ENCODE data around the gene SHANK3.
A peak's percentile ranks its signal among the peaks of the same experiment; 100 is the strongest.

SHANK3 gene

DNA sequence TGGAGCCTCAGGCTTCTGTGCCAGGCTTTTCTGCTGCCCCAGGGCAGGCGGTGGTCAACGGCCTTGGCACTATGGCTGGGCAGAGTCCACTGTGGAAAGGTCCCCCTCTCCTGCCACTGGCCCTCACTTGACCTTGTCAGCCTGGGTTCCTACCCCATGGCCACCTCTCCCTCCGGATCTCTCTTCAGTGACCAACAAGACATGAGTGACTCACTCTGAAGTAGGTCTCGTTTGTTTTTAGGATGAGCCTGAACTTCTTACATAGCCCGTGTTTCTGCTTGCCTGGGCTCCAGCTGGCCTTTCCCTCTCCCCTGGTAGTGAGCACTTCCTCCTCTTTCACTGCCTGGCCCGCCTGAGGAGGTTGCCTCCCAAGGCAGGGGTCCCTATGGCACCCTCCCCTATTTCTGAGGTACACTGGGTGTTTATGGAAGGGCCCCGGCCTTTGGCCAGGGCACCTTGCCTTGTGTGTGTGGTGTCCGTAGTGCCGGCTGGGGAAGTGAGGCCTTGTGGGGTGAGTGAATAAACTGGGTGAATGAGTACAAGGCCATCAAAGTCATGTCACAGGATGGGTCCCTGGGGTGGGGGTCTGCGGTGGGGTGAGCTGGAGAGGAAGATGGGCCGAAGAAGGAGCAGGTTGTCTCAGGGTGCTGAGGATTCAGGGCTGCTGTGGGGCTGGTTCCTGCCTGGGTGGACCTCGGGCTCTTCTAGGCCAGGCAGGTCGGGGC is 5.0 kb downstream of the SHANK3 start:
- Histone ChIP-seq H3K36me3 (ENCODE audit: control insufficient read depth in 5 of 5, insufficient read depth in 5 of 5, low read length in 5 of 5) (peaks cover 0 to 40% (median 18%) of the 10 kb centered on the region in 5 donors), H3K9ac (ENCODE audit: low read length in 5 of 5) (peak overlapping the region in 1 of 5 donors; percentile 59), H3K27ac (ENCODE audit: low read depth, low read length) (peak overlapping the region; percentile 62), H3K27me3 (ENCODE audit: control insufficient read depth in 5 of 5, insufficient read depth in 4 of 5, low read length in 5 of 5) (peaks cover 7 to 26% (median 22%) of the 10 kb centered on the region in 5 donors), H3K4me1 (ENCODE audit: control insufficient read depth in 5 of 5, insufficient read depth in 5 of 5, low read length in 5 of 5) (peaks cover 0 to 51% (median 19%) of the 10 kb centered on the region in 5 donors), H3K4me3 (ENCODE audit: low read depth in 1 of 5, low read length in 5 of 5) (peak overlapping the region in 4 of 5 donors; percentile 44 to 90 (median 78)), H3K9me3 (ENCODE audit: control insufficient read depth in 5 of 5, low read length in 5 of 5) (no peaks in the 10 kb centered on the region)

DNA sequence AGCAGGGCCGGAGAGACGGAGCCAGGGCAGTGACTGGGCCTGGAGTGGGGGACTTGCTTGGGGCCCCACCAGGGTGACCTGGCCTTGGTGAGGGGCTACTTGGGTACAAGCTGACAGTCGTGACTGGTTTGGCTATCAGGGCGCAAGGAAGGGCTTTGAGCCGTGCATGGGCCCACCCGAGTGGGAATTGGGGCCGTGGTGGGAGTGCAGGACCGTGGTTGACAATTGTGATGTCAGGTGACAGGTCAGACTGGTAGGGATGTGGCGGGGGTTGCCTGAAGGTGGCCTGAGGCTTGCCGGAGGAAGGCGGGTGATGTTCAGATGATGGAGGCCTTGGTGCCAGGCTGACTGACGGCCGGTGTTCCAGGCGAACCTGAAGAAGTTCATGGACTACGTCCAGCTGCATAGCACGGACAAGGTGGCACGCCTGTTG is 5.6 kb downstream of the SHANK3 start:
- Histone ChIP-seq H3K9me3 (ENCODE audit: control insufficient read depth in 5 of 5, low read length in 5 of 5) (peaks cover 0 to 5% (median 0%) of the 10 kb centered on the region in 5 donors), H3K27ac (ENCODE audit: low read depth, low read length) (peak overlapping the region; percentile 62), H3K36me3 (ENCODE audit: control insufficient read depth in 5 of 5, insufficient read depth in 5 of 5, low read length in 5 of 5) (peaks cover 0 to 46% (median 18%) of the 10 kb centered on the region in 5 donors), H3K4me3 (ENCODE audit: low read depth in 1 of 5, low read length in 5 of 5) (peak overlapping the region in 3 of 5 donors; percentile 76 to 90 (median 81)), H3K27me3 (ENCODE audit: control insufficient read depth in 5 of 5, insufficient read depth in 4 of 5, low read length in 5 of 5) (peaks cover 7 to 21% (median 17%) of the 10 kb centered on the region in 5 donors), H3K4me1 (ENCODE audit: control insufficient read depth in 5 of 5, insufficient read depth in 5 of 5, low read length in 5 of 5) (peaks cover 0 to 51% (median 18%) of the 10 kb centered on the region in 5 donors), H3K9ac (ENCODE audit: low read length in 5 of 5) (peak overlapping the region in 1 of 5 donors; percentile 59)

DNA sequence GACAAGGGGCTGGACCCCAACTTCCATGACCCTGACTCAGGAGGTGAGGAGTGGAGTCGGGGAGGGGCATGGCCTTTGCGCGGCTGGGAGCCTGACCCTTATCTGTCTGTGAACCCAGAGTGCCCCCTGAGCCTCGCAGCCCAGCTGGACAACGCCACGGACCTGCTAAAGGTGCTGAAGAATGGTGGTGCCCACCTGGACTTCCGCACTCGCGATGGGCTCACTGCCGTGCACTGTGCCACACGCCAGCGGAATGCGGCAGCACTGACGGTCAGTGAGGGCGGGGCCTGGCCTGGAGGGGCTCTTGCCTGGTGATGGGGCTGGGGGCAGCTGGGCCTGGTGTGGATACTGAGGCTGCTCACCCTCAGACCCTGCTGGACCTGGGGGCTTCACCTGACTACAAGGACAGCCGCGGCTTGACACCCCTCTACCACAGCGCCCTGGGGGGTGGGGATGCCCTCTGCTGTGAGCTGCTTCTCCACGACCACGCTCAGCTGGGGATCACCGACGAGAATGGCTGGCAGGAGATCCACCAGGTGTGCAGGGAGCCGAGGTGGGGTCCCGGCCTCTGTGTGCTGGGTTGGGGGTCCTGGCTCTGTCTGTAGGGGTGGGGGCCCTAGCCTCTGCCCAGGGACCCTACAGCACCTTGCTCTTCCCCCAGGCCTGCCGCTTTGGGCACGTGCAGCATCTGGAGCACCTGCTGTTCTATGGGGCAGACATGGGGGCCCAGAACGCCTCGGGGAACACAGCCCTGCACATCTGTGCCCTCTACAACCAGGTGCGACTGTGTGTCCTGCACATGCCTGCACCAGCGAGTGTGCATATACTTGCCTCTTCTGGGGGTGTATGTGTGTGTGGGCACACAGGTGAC is 6.3 kb downstream of the SHANK3 start:
- peak overlapping the region in 3 of 5 donors; percentile 76 to 90 (median 81) for H3K4me3 ChIP-seq (ENCODE audit: low read depth in 1 of 5, low read length in 5 of 5)
- peaks cover 0 to 47% (median 18%) of the 10 kb centered on the region in 5 donors for H3K36me3 ChIP-seq (ENCODE audit: control insufficient read depth in 5 of 5, insufficient read depth in 5 of 5, low read length in 5 of 5)
- H3K27ac ChIP-seq (ENCODE audit: low read depth, low read length): peak overlapping the region; percentile 62
- H3K27me3 ChIP-seq (ENCODE audit: control insufficient read depth in 5 of 5, insufficient read depth in 4 of 5, low read length in 5 of 5): peaks cover 3 to 16% (median 11%) of the 10 kb centered on the region in 5 donors
- peaks cover 0 to 6% (median 0%) of the 10 kb centered on the region in 5 donors for H3K9me3 ChIP-seq (ENCODE audit: control insufficient read depth in 5 of 5, low read length in 5 of 5)
- H3K4me1 ChIP-seq (ENCODE audit: control insufficient read depth in 5 of 5, insufficient read depth in 5 of 5, low read length in 5 of 5): peaks cover 0 to 47% (median 12%) of the 10 kb centered on the region in 5 donors
- H3K9ac ChIP-seq (ENCODE audit: low read length in 5 of 5): peak overlapping the region in 1 of 5 donors; percentile 59

DNA sequence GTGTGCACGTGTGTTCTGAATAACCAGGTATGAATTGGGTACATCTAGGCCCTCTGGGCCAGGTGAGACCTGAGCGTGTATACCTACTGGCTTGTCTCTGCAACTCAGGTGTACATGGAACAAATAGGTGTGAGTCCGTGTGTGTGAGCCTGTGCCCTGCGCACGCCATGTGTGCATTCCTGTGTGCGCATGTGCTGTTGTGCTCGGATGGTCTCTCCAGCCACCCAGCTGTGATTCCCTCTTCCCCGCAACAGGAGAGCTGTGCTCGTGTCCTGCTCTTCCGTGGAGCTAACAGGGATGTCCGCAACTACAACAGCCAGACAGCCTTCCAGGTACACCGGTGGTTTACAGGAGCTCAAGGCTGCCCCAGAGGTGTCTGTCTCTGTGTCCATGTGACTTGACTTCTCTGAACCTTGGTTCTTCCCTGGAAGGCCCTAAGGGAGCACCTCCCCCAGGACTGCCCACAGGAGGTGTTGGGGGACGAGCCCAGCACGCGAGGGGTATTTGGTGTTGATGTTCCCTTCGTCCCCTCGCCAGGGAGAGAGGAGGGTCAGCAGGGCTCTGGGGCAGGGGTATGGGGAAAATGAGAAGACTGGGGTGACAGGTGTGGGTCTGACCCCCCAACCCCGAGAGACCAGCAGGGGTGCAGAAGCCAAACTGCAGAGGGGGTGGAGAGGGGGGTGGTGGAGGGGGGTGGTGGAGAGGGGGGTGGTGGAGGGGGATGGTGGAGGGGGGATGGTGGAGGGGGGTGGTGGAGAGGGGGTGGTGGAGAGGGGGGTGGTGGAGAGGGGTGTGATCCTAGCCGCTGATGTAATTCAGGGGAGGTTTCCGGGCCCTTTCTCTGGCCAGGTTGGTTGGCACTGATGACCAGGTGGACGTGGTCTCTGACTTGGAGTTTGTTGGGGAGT is 10.7 kb downstream of the SHANK3 start:
- no peak overlapping the region for H3K27ac ChIP-seq (ENCODE audit: low read depth, low read length)
- H3K9ac ChIP-seq (ENCODE audit: low read length in 5 of 5): no peak overlapping the region
- H3K27me3 ChIP-seq (ENCODE audit: control insufficient read depth in 5 of 5, insufficient read depth in 4 of 5, low read length in 5 of 5): peaks cover 0 to 6% (median 5%) of the 10 kb centered on the region in 5 donors
- H3K9me3 ChIP-seq (ENCODE audit: control insufficient read depth in 5 of 5, low read length in 5 of 5): peaks cover 0 to 8% (median 0%) of the 10 kb centered on the region in 5 donors
- H3K36me3 ChIP-seq (ENCODE audit: control insufficient read depth in 5 of 5, insufficient read depth in 5 of 5, low read length in 5 of 5): peaks cover 0 to 40% (median 18%) of the 10 kb centered on the region in 5 donors
- H3K4me1 ChIP-seq (ENCODE audit: control insufficient read depth in 5 of 5, insufficient read depth in 5 of 5, low read length in 5 of 5): peaks cover 0 to 40% (median 12%) of the 10 kb centered on the region in 5 donors
- H3K4me3 ChIP-seq (ENCODE audit: low read depth in 1 of 5, low read length in 5 of 5): peak overlapping the region in 1 of 5 donors; percentile 22

DNA sequence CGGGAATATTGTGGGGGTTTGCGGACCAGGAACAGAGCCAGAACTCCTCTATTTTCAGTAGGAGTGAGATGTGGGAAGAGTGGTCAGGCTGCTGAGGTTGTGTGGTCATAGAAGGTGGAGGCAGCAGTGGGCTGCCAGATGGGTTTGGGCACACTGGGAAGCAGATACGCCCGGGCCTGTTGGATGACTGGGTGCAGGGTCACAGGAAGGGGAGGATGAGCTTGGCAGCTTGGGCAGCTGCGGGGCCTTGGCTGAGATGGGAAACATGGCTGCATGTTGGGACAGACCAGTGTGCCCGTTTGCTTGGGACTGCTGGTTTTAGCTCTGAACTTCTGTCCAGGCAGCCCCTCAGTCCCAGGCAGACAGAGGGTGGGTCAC is 11.4 kb downstream of the SHANK3 start:
- peaks cover 0 to 38% (median 11%) of the 10 kb centered on the region in 5 donors for H3K36me3 ChIP-seq (ENCODE audit: control insufficient read depth in 5 of 5, insufficient read depth in 5 of 5, low read length in 5 of 5)
- peaks cover 0 to 8% (median 0%) of the 10 kb centered on the region in 5 donors for H3K9me3 ChIP-seq (ENCODE audit: control insufficient read depth in 5 of 5, low read length in 5 of 5)
- peaks cover 0 to 36% (median 12%) of the 10 kb centered on the region in 5 donors for H3K4me1 ChIP-seq (ENCODE audit: control insufficient read depth in 5 of 5, insufficient read depth in 5 of 5, low read length in 5 of 5)
- H3K27ac ChIP-seq (ENCODE audit: low read depth, low read length): no peak overlapping the region
- peak overlapping the region in 2 of 5 donors; percentile 22 to 52 for H3K4me3 ChIP-seq (ENCODE audit: low read depth in 1 of 5, low read length in 5 of 5)
- no peak overlapping the region for H3K9ac ChIP-seq (ENCODE audit: low read length in 5 of 5)
- peaks cover 0 to 6% (median 5%) of the 10 kb centered on the region in 5 donors for H3K27me3 ChIP-seq (ENCODE audit: control insufficient read depth in 5 of 5, insufficient read depth in 4 of 5, low read length in 5 of 5)

DNA sequence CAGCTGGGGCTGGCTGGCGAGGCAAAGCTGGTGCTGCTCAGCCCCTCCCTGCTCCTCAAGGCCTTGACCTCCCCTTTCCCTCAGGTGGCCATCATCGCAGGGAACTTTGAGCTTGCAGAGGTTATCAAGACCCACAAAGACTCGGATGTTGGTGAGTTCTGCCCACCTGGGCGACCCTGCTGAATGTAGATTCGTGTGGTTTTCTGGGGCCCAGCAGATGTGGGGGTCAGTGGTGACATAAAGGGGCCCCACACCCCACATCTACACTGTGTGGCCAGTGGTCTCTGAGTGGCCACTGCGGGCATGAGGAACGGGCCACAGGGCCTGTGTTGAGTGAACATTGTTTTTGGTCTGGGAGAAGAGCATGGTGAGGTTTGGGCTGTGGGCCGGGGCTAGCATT is 11.9 kb downstream of the SHANK3 start:
- H3K27ac ChIP-seq (ENCODE audit: low read depth, low read length): no peak overlapping the region
- peak overlapping the region in 3 of 5 donors; percentile 7 to 52 (median 20) for H3K4me3 ChIP-seq (ENCODE audit: low read depth in 1 of 5, low read length in 5 of 5)
- peaks cover 0 to 8% (median 0%) of the 10 kb centered on the region in 5 donors for H3K9me3 ChIP-seq (ENCODE audit: control insufficient read depth in 5 of 5, low read length in 5 of 5)
- peaks cover 0 to 6% (median 5%) of the 10 kb centered on the region in 5 donors for H3K27me3 ChIP-seq (ENCODE audit: control insufficient read depth in 5 of 5, insufficient read depth in 4 of 5, low read length in 5 of 5)
- no peak overlapping the region for H3K9ac ChIP-seq (ENCODE audit: low read length in 5 of 5)
- H3K4me1 ChIP-seq (ENCODE audit: control insufficient read depth in 5 of 5, insufficient read depth in 5 of 5, low read length in 5 of 5): peaks cover 0 to 31% (median 12%) of the 10 kb centered on the region in 5 donors
- peaks cover 0 to 32% (median 8%) of the 10 kb centered on the region in 5 donors for H3K36me3 ChIP-seq (ENCODE audit: control insufficient read depth in 5 of 5, insufficient read depth in 5 of 5, low read length in 5 of 5)

DNA sequence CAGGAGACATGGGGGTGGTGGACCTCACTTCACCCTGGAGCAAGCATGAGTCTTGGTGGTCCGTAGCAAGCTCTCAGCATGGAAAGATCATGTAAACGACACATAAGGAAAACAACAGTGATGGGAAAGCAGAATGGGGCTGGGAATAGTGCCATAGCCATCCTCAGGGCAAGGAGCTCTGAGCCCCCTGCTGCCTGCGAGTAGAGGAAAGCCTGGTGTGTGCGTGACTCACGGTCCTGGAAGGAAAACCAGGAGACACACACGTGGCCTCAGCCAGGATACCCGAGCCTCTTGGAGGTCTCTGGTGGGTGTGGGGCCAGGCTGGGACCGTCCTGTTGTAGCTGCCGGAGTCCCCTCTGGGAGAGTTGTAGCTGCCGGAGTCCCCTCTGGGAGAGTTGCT is 12.4 kb downstream of the SHANK3 start:
- H3K9ac ChIP-seq (ENCODE audit: low read length in 5 of 5): no peak overlapping the region
- H3K36me3 ChIP-seq (ENCODE audit: control insufficient read depth in 5 of 5, insufficient read depth in 5 of 5, low read length in 5 of 5): peaks cover 0 to 32% (median 8%) of the 10 kb centered on the region in 5 donors
- peak overlapping the region in 3 of 5 donors; percentile 7 to 52 (median 20) for H3K4me3 ChIP-seq (ENCODE audit: low read depth in 1 of 5, low read length in 5 of 5)
- peaks cover 0 to 34% (median 12%) of the 10 kb centered on the region in 5 donors for H3K4me1 ChIP-seq (ENCODE audit: control insufficient read depth in 5 of 5, insufficient read depth in 5 of 5, low read length in 5 of 5)
- peaks cover 0 to 8% (median 0%) of the 10 kb centered on the region in 5 donors for H3K9me3 ChIP-seq (ENCODE audit: control insufficient read depth in 5 of 5, low read length in 5 of 5)
- no peak overlapping the region for H3K27ac ChIP-seq (ENCODE audit: low read depth, low read length)
- H3K27me3 ChIP-seq (ENCODE audit: control insufficient read depth in 5 of 5, insufficient read depth in 4 of 5, low read length in 5 of 5): peaks cover 0 to 6% (median 5%) of the 10 kb centered on the region in 5 donors

DNA sequence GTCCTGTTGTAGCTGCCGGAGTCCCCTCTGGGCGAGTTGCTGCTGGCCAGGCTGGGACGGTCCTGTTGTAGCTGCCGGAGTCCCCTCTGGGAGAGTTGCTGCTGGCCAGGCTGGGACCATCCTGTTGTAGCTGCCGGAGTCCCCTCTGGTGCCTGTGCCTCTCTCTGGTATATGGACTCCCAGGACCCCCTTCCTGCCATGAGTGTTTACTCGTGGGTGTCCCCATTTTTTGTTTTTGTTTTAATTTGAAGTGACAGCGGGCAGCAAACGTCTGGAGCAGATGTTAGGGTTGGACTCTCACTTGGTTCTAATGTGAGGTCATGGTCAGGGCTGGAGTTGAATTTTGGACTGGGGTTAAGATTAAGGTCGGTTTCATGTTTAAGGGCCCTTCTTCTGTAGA is 14.2 kb downstream of the SHANK3 start:
- peaks cover 0 to 30% (median 7%) of the 10 kb centered on the region in 5 donors for H3K36me3 ChIP-seq (ENCODE audit: control insufficient read depth in 5 of 5, insufficient read depth in 5 of 5, low read length in 5 of 5)
- H3K9me3 ChIP-seq (ENCODE audit: control insufficient read depth in 5 of 5, low read length in 5 of 5): peaks cover 0 to 8% (median 0%) of the 10 kb centered on the region in 5 donors
- H3K27me3 ChIP-seq (ENCODE audit: control insufficient read depth in 5 of 5, insufficient read depth in 4 of 5, low read length in 5 of 5): peaks cover 0 to 6% (median 5%) of the 10 kb centered on the region in 5 donors
- no peak overlapping the region for H3K9ac ChIP-seq (ENCODE audit: low read length in 5 of 5)
- H3K27ac ChIP-seq (ENCODE audit: low read depth, low read length): no peak overlapping the region
- H3K4me3 ChIP-seq (ENCODE audit: low read depth in 1 of 5, low read length in 5 of 5): peak overlapping the region in 1 of 5 donors; percentile 2
- peaks cover 0 to 45% (median 12%) of the 10 kb centered on the region in 5 donors for H3K4me1 ChIP-seq (ENCODE audit: control insufficient read depth in 5 of 5, insufficient read depth in 5 of 5, low read length in 5 of 5)

DNA sequence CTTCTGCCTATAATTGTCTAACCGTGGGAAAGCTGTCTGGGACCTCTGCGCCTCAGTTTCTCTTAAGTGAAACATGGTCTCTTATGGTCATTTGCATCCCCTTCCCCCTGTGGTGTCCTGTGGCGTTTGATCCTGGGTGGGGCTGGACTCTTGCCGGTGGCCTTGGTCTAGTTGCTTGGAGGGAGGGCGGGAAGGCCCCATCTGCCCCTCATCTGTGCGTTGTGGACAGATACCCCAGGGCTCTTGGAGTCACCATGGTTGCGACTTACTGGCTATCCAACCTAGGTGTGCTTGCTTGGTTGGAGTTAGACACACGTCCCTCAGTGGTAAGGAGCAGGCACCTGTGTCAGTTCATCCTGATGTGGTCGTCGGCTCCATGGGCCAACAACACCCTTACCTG is 15.2 kb downstream of the SHANK3 start:
- H3K4me3 ChIP-seq (ENCODE audit: low read depth in 1 of 5, low read length in 5 of 5): no peak overlapping the region
- H3K36me3 ChIP-seq (ENCODE audit: control insufficient read depth in 5 of 5, insufficient read depth in 5 of 5, low read length in 5 of 5): peaks cover 0 to 28% (median 7%) of the 10 kb centered on the region in 5 donors
- H3K4me1 ChIP-seq (ENCODE audit: control insufficient read depth in 5 of 5, insufficient read depth in 5 of 5, low read length in 5 of 5): peaks cover 0 to 49% (median 12%) of the 10 kb centered on the region in 5 donors
- H3K27ac ChIP-seq (ENCODE audit: low read depth, low read length): no peak overlapping the region
- H3K27me3 ChIP-seq (ENCODE audit: control insufficient read depth in 5 of 5, insufficient read depth in 4 of 5, low read length in 5 of 5): peaks cover 0 to 6% (median 5%) of the 10 kb centered on the region in 5 donors
- H3K9me3 ChIP-seq (ENCODE audit: control insufficient read depth in 5 of 5, low read length in 5 of 5): peaks cover 0 to 7% (median 0%) of the 10 kb centered on the region in 5 donors
- no peak overlapping the region for H3K9ac ChIP-seq (ENCODE audit: low read length in 5 of 5)

Measured in subcutaneous abdominal adipose tissue (tissue), 5 donors.